Endothelial cell of umbilical vein (primary cell): Measurements from ENCODE around the gene OVOL1.

ENCODE experiments used
- CTCF ChIP-seq, 2 donors: IDR thresholded peaks; 1 replicate in 1 of 2; 2 replicates in 1 of 2; pipeline ENCODE4 v1.5.1; 2011; ENCODE audit warnings: low read length in 2 of 2, mild to moderate bottlenecking in 2 of 2, moderate library complexity in 2 of 2, control low read depth in 1 of 2, inconsistent platforms in 1 of 2, low read depth in 1 of 2; ENCODE audit not compliant: insufficient read depth in 1 of 2; ENCODE audit errors: extremely low read depth in 1 of 2
- EZH2 ChIP-seq: IDR thresholded peaks from 2 replicates; pipeline ENCODE4 v1.6.1; 2012; ENCODE audit warnings: borderline replicate concordance, low read depth, mild to moderate bottlenecking, moderate library complexity, low read length, inconsistent platforms; ENCODE audit not compliant: severe bottlenecking
- MAX ChIP-seq: IDR thresholded peaks from 2 replicates; pipeline ENCODE4 v1.6.1; 2011; ENCODE audit not compliant: insufficient read depth, insufficient read length

DNA sequence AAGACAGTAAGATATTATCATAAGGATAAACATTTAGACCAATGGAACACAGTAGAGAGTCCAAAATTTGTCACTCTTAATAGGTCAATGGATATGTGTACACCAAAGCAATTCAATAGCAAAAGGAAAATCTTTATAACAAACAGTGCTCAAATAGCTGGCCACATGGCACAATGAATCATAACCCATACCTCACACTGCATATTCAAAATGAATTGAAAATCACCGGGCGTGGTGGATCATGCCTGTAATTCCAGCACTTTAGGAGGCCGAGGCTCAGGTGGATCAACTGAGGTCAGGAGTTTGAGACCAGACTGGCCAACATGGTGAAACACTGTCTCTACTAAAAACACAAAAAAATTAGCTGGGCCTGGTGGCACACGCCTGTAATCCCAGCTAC lies 55.3 kb downstream of the OVOL1 start:
- TF ChIP-seq MAX (no peak), CTCF (IDR thresholded peaks at IDR 0.05; ENCODE audit: extremely low read depth in 1 of 2, insufficient read depth in 1 of 2, low read depth in 1 of 2, low read length in 2 of 2) (no peak), EZH2 (no peak)
